CD4-positive, alpha-beta T cell (primary cell): ENCODE measurements around the gene CCNJL. TPM values are rescaled to one million over a fixed set of nuclear protein-coding genes. Genes with fewer than 3 reads are reported as not detected.
"Not testable (repeated sequence)": the region's sequence is repeated elsewhere in the genome, so short reads cannot be mapped to it uniquely, and the experiment has no call there.

Source experiments
- ATAC-seq: fragments of 200-7000 bp; cut with Tn5 transposase; one replicate; pipeline ENCODE4 v1.10.0; 2022; ENCODE audit warnings: mild to moderate bottlenecking; ENCODE audit not compliant: poor library complexity
- CTCF ChIA-PET: fragments of 350-600 bp; sonication (Branson Sonifier 250); formaldehyde crosslinking; loops from one replicate; lab custom pipeline; 2021; ENCODE audit warnings: antibody characterized with exemption, inconsistent platforms; lab: Charles Lee
- POLR2A ChIA-PET: fragments of 350-600 bp; sonication (Branson Sonifier 250); formaldehyde crosslinking; loops from one replicate; lab custom pipeline; 2021; ENCODE audit warnings: antibody characterized with exemption, inconsistent platforms; lab: Charles Lee
- DNase-seq, 14 experiments: peaks; one replicate each; pipeline ENCODE4 v3.0.0-alpha.2; 2013 to 2020; ENCODE audit warnings: mixed read lengths in 2 of 14
- H3K27ac ChIP-seq, 2 donors: one replicate each; pipeline versions ENCODE4 v1.5.1 to v1.7.0; 2013; ENCODE audit warnings: low read length in 2 of 2, low read depth in 1 of 2, mild to moderate bottlenecking in 1 of 2
- H3K27me3 ChIP-seq, 2 experiments: 1 replicate in 1 of 2; 2 replicates in 1 of 2; pipeline versions ENCODE4 v1.6.1 to v1.7.0; 2013; ENCODE audit warnings: low read length in 2 of 2, control low read depth in 1 of 2, mild to moderate bottlenecking in 1 of 2, moderate library complexity in 1 of 2; ENCODE audit not compliant: insufficient read depth in 2 of 2, control insufficient read depth in 1 of 2
- H3K36me3 ChIP-seq: one replicate; pipeline ENCODE4 v1.6.1; 2013; ENCODE audit warnings: low read length, control low read depth; ENCODE audit not compliant: insufficient read depth
- H3K4me1 ChIP-seq: one replicate; pipeline ENCODE4 v1.6.1; 2013; ENCODE audit warnings: low read length, control low read depth; ENCODE audit not compliant: insufficient read depth
- H3K4me3 ChIP-seq: one replicate; pipeline ENCODE4 v1.5.1; 2013; ENCODE audit warnings: mild to moderate bottlenecking, low read length, moderate library complexity
- H3K9me3 ChIP-seq, 2 experiments: 1 replicate in 1 of 2; 2 replicates in 1 of 2; pipeline versions ENCODE4 v1.6.1 to v1.7.0; 2013; ENCODE audit warnings: low read length in 2 of 2, mild to moderate bottlenecking in 2 of 2, control low read depth in 1 of 2, moderate library complexity in 1 of 2; ENCODE audit not compliant: control insufficient read depth in 1 of 2, insufficient read depth in 1 of 2
- H3K27ac Mint-ChIP-seq: one replicate; pipeline ENCODE4 v1.8.0; 2020; ENCODE audit warnings: mixed read lengths
- H3K27me3 Mint-ChIP-seq: one replicate; pipeline ENCODE4 v1.8.0; 2021; ENCODE audit warnings: mixed read lengths
- H3K36me3 Mint-ChIP-seq: one replicate; pipeline ENCODE4 v1.8.0; 2021; ENCODE audit warnings: low read depth, mixed read lengths
- H3K4me1 Mint-ChIP-seq: one replicate; pipeline ENCODE4 v1.8.0; 2021; ENCODE audit warnings: low read depth, mixed read lengths
- H3K4me3 Mint-ChIP-seq: one replicate; pipeline ENCODE4 v1.8.0; 2020; ENCODE audit warnings: mild to moderate bottlenecking, mixed read lengths
- H3K9me3 Mint-ChIP-seq: one replicate; pipeline ENCODE4 v1.8.0; 2020; ENCODE audit warnings: mixed read lengths
- intact Hi-C, 2 experiments: fragments of 100-400 bp; cut with DNase I in 1 of 2; cut with micrococcal nuclease in 1 of 2; formaldehyde crosslinking; loops; one replicate each; pipeline versions ENCODE4 v1.15.1 to v1.9.0; 2023 to 2025; cut with DNase I, micrococcal nuclease
- total RNA-seq, 174 experiments: library from RNA in 2 of 174; stranded (reverse) in 2 of 174; gene quantifications; one replicate each; pipeline ENCODE4 v1.2.3 and lab custom pipeline; 2021 to 2026
- TF ChIP-seq, protein P1 (sequence below): fragments of 200-600 bp; IDR thresholded peaks from one replicate; pipeline ENCODE4 v1.8.0; 2022; ENCODE audit warnings: antibody characterized with exemption, mild to moderate bottlenecking

Gene CCNJL
- total RNA-seq, 2 experiments from 2014 or later = not detected

DNA sequence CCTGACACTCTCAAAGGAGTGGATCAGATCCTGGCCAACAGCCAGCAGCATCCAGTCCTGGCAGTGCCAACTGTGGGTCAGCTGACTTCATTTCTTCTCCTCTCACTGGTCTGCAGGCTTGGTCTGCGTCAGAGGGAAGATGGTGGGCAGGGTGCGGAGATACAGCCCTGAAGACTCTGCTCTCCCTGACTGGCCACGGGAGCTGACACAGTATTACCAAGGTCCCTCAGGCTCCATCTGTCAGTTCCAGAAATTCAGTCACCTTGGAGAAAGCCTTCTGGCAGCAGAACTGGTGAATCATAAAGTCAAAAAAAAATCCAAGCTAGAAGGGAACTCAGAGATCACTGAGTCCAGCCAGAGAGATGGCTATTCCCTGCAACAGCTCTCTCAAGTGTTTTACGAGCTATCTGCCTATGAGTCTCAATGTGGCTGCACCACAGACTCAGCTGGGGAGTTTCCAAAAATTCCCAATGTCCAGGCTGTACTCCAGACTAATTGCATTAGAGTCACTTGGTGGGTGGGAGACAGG lies 30.1 kb upstream of the CCNJL start:
- H3K4me3 Mint-ChIP-seq = no peak overlapping the region

DNA sequence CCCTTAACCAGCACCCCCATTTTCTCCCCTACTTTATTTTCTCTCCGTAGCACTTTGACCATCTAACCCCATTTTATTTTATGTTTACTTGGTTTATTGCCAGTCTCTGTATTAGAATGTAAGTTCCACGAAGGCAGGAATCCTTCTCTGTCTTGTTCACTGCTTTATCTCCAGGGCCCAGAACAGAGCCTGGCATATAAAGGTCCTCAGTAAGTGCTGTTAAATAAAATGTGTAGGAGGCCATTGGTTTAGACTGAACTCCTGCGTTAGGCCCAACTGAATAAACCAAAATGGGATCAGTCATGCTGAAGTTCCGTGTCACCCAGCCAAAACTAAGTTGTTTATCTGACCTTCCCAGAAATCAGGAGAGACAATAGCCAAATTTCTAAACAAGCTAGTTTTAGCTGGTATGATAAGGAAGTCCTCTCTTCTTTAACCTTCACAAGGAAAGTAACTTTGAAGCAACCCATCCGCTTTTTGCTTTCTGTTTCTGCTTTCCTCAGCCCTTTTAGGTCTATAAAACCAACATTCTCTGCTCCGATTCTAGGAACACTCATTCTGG lies 29.0 kb upstream of the CCNJL start:
- Mint-ChIP-seq H3K4me1 (no peaks in the 10 kb centered on the region), H3K27ac (no peak overlapping the region), H3K4me3 (no peak overlapping the region), H3K27me3 (no peaks in the 10 kb centered on the region), H3K9me3 (no peaks in the 10 kb centered on the region), H3K36me3 (no peaks in the 10 kb centered on the region)
- Histone ChIP-seq H3K27ac (no peak overlapping the region), H3K27me3 (no peaks in the 10 kb centered on the region), H3K4me3 (no peak overlapping the region), H3K9me3 (no peaks in the 10 kb centered on the region), H3K4me1 (peaks cover 7% of the 10 kb centered on the region), H3K36me3 (no peaks in the 10 kb centered on the region)
- ATAC-seq = no peak
- TF ChIP-seq, protein P1, sequence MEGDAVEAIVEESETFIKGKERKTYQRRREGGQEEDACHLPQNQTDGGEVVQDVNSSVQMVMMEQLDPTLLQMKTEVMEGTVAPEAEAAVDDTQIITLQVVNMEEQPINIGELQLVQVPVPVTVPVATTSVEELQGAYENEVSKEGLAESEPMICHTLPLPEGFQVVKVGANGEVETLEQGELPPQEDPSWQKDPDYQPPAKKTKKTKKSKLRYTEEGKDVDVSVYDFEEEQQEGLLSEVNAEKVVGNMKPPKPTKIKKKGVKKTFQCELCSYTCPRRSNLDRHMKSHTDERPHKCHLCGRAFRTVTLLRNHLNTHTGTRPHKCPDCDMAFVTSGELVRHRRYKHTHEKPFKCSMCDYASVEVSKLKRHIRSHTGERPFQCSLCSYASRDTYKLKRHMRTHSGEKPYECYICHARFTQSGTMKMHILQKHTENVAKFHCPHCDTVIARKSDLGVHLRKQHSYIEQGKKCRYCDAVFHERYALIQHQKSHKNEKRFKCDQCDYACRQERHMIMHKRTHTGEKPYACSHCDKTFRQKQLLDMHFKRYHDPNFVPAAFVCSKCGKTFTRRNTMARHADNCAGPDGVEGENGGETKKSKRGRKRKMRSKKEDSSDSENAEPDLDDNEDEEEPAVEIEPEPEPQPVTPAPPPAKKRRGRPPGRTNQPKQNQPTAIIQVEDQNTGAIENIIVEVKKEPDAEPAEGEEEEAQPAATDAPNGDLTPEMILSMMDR = no peak
- no peak for DNase-seq
- intact Hi-C loops = loop anchor here in 1 of 2 experiments (10.0 kb wide), 1 partner anchor 1057 kb away; no protein-coding TSS in a partner anchor
- CTCF ChIA-PET = no interaction called here
- POLR2A ChIA-PET = no interaction called here

More for the DNA sequence above, 30.1 kb upstream of the CCNJL start:
- intact Hi-C loops = loop anchor here in 1 of 2 experiments (10.0 kb wide), 1 partner anchor 1058 kb away; no protein-coding TSS in a partner anchor
- ChIA-PET CTCF (interaction anchor here (1.1 kb wide), 1 partner anchor 321 kb away, joined by 3 read pairs; no protein-coding TSS in a partner anchor), POLR2A (no interaction called here)
- H3K4me1 ChIP-seq = peaks cover 7% of the 10 kb centered on the region
- Mint-ChIP-seq H3K36me3 (no peaks in the 10 kb centered on the region), H3K4me1 (no peaks in the 10 kb centered on the region), H3K27me3 (no peaks in the 10 kb centered on the region), H3K9me3 (no peaks in the 10 kb centered on the region), H3K27ac (no peak overlapping the region)
- H3K4me3 ChIP-seq = no peak overlapping the region
- TF ChIP-seq, protein P1 = no peak
- no peaks in the 10 kb centered on the region for H3K9me3 ChIP-seq
- H3K36me3 ChIP-seq = no peaks in the 10 kb centered on the region
- no peak overlapping the region for H3K27ac ChIP-seq
- DNase-seq (no peak), ATAC-seq (no peak)
- no peaks in the 10 kb centered on the region for H3K27me3 ChIP-seq

DNA sequence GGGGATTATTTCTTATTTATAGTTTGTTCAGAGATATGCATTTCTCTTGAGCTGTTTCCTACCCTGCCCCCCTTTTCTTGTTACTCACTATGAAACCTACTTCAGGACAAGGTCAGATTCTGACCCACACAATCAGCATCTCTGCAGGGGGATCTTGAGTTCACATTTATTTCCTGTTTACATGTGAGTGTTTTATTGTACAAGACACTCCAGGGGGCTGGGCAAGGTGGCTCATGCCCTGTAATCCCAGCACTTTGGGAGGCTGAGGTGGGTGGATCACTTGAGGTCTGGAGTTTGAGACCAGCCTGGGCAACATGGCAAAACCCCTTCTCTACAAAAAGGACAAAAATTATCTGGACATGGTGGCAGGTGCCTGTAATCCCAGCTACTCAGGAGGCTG lies 28.1 kb upstream of the CCNJL start:
- H3K4me1 Mint-ChIP-seq, CTCF ChIA-PET, H3K27ac ChIP-seq, H3K36me3 Mint-ChIP-seq, H3K27ac Mint-ChIP-seq, H3K27me3 Mint-ChIP-seq, ATAC-seq, H3K36me3 ChIP-seq, H3K4me1 ChIP-seq, DNase-seq, H3K9me3 ChIP-seq, H3K27me3 ChIP-seq, H3K4me3 Mint-ChIP-seq, H3K4me3 ChIP-seq, H3K9me3 Mint-ChIP-seq, POLR2A ChIA-PET: not testable (repeated sequence)
- intact Hi-C loops = loop anchor here in 1 of 2 experiments (10.0 kb wide), 1 partner anchor 1056 kb away; no protein-coding TSS in a partner anchor
